Heart left ventricle (tissue), 16 donors: ENCODE data around the gene FKBP15. TPM values are rescaled to one million over a fixed set of nuclear protein-coding genes. Genes with fewer than 3 reads are reported as not detected.

Source experiments
- ATAC-seq, 4 donors: fragments of 200-7000 bp; cut with Tn5 transposase; one replicate each; pipeline ENCODE4 v1.9.1; 2020 to 2022; ENCODE audit warnings: moderate library complexity in 4 of 4, mild to moderate bottlenecking in 3 of 4, moderate number of reproducible peaks in 1 of 4
- DNase-seq, 5 donors: peaks; one replicate each; pipeline ENCODE4 v3.0.0-alpha.2; 2020
- H3K27ac ChIP-seq, 12 donors: fragments of 200-600 bp; sonication (generic) in 4 of 12; one replicate each; pipeline versions ENCODE4 v1.5.0 to v1.8.0; 2016 to 2022; ENCODE audit warnings: mild to moderate bottlenecking in 2 of 12
- H3K27me3 ChIP-seq, 9 donors: fragments of 200-600 bp; sonication (generic) in 2 of 9; one replicate each; pipeline versions ENCODE4 v1.5.1 to v1.8.0; 2016 to 2022; ENCODE audit warnings: mild to moderate bottlenecking in 3 of 9
- H3K36me3 ChIP-seq, 9 donors: fragments of 200-600 bp; sonication (generic) in 2 of 9; one replicate each; pipeline versions ENCODE4 v1.5.0 to v1.8.0; 2018 to 2022; ENCODE audit warnings: mild to moderate bottlenecking in 2 of 9
- H3K4me1 ChIP-seq, 12 donors: fragments of 200-600 bp; sonication (generic) in 4 of 12; one replicate each; pipeline versions ENCODE4 v1.5.0 to v1.8.0; 2016 to 2022; ENCODE audit warnings: mild to moderate bottlenecking in 3 of 12
- H3K4me3 ChIP-seq, 12 donors: fragments of 200-600 bp; sonication (generic) in 4 of 12; one replicate each; pipeline versions ENCODE4 v1.5.0 to v1.8.0; 2017 to 2022; ENCODE audit warnings: mild to moderate bottlenecking in 9 of 12, moderate library complexity in 4 of 12
- H3K9me3 ChIP-seq, 12 donors: fragments of 200-600 bp; sonication (generic) in 4 of 12; one replicate each; pipeline versions ENCODE4 v1.5.0 to v1.8.0; 2016 to 2022; ENCODE audit warnings: mild to moderate bottlenecking in 1 of 12
- CTCF ChIP-seq, 12 donors: fragments of 200-600 bp; sonication (generic) in 4 of 12; IDR thresholded peaks; one replicate each; pipeline versions ENCODE4 v1.5.0 to v1.8.0; 2018 to 2022; ENCODE audit warnings: antibody characterized with exemption in 12 of 12, mild to moderate bottlenecking in 5 of 12
- POLR2A ChIP-seq, 2 donors: fragments of 450-650 bp; IDR thresholded peaks; one replicate each; pipeline ENCODE4 v1.6.1; 2017; ENCODE audit warnings: antibody characterized with exemption in 2 of 2, mild to moderate bottlenecking in 2 of 2, moderate library complexity in 2 of 2
- WGBS, 4 donors: extraction: QIAGEN DNeasy Blood & Tissue Kit in 2 of 4; methylation state at CpG; one replicate each; pipeline versions ENCODE4 v1.1.5 to v1.1.7; 2013 to 2018; 5-methylcytosine and 5-hydroxymethylcytosine counted together
- intact Hi-C, 10 donors: fragments of 100-400 bp; cut with DNase I; formaldehyde crosslinking; loops; one replicate each; pipeline versions ENCODE4 v1.11.1 to v1.14.2; 2022
- polyA plus RNA-seq, 2 donors: library from polyadenylated mRNA; stranded (reverse); fragments of 200-250 nt; gene quantifications; one replicate each; pipeline ENCODE4 v1.2.3, GENCODE V29; 2013
- total RNA-seq, 9 donors: library from RNA; depleted of rRNA in 2 of 9; stranded (reverse); fragments of >200 nt in 2 of 9; fragmentation: NEBNext Ultra II Directional in 3 of 9; extraction: Animal tissue kit (Norgen Biotek cat#: 25700) in 3 of 9; gene quantifications; one replicate each; pipeline versions ENCODE4 v1.1.0 to v1.2.4, GENCODE V29; 2016 to 2023
- donor health status: ischemic (EF 13 %, LVEDD 7.1; RV severe dilation, severe dysfunction).
- donor health status: healthy with polysubstance abuse.
- donor health status: DM: no; HTN: yes; CAD: no.
- donor health status: DM: no; HTN: no; CAD: no.
- donor health status: ischemic (EF 25% LVEDD 6.9; RV normal size, moderate dysfunction).
- donor health status: ischemic (EF 25% LVEDD 5.7; RV mildly dilated, moderate dysfunction).
- donor health status: healthy.
- donor health status: DM: yes; HTN: yes; CAD: no.
- donor health status: ischemic (EF 35%, LVEDD 5.7; RV mildly dilated, moderate dysfunction).
- donor health status: nonischemic (EF 11% LVEDD 7.7; RV severe dilation, severe dysfunction).
- donor health status: DM: yes; HTN: yes; CAD: no.
- donor health status: PGD.
- donor health status: ischemic (EF 29% LVEDD 5.4; RV normal size, mild dysfunction).
- donor health status: nonischemic (EF 23%, LVEDD 6.1; RV moderate dilation, normal function).

The FKBP15 gene
- total and polyA plus RNA-seq, 11 donors, result 9.9 to 45.5 (median 18.3) TPM

GRCh38 chr9:113187929-113188595, 33.0 kb downstream of the FKBP15 start:
- H3K27me3 ChIP-seq, result no peaks in the 10 kb centered on the region
- peak overlapping the region in 10 of 12 donors; percentile 14 to 89 (median 44) for H3K27ac ChIP-seq
- DNase-seq (peak; percentile 26 to 70 (median 41)), ATAC-seq (peak; percentile 78 to 96 (median 95))
- 71 to 82% (median 77%) methylated on average over 8 to 9 of the region's 9 CpGs for WGBS, 4 donors
- no peaks in the 10 kb centered on the region for H3K9me3 ChIP-seq
- H3K4me1 ChIP-seq, result peaks cover 0 to 36% (median 0%) of the 10 kb centered on the region in 12 donors
- intact Hi-C loops, result loop anchor here in 1 of 10 donors (10.0 kb wide), 1 partner anchor 87 kb away; the partner anchor contains the start of genes CDC26 and PRPF4
- H3K4me3 ChIP-seq, result peak overlapping the region in 2 of 12 donors; percentile 6 to 37
- peaks cover 0 to 100% (median 86%) of the 10 kb centered on the region in 9 donors for H3K36me3 ChIP-seq
- TF ChIP-seq CTCF (IDR thresholded peaks at IDR 0.05) (no peak), POLR2A (IDR thresholded peaks at IDR 0.05) (peak in 1 of 2 donors; percentile 39)

- no peak for ATAC-seq
- 92 to 95% (median 94%) methylated on average over 7 of the region's 7 CpGs for WGBS, 4 donors
- no peak for DNase-seq
- H3K36me3 ChIP-seq, result peaks cover 0 to 100% (median 86%) of the 10 kb centered on the region in 9 donors
- peaks cover 0 to 36% (median 0%) of the 10 kb centered on the region in 12 donors for H3K4me1 ChIP-seq
- H3K9me3 ChIP-seq, result no peaks in the 10 kb centered on the region
- peak overlapping the region in 2 of 12 donors; percentile 76 to 89 for H3K27ac ChIP-seq
- intact Hi-C loops, result loop anchor here in 1 of 10 donors (10.0 kb wide), 1 partner anchor 89 kb away; the partner anchor contains the start of genes CDC26 and PRPF4
- no peaks in the 10 kb centered on the region for H3K27me3 ChIP-seq
- TF ChIP-seq POLR2A (IDR thresholded peaks at IDR 0.05) (no peak), CTCF (IDR thresholded peaks at IDR 0.05) (no peak)
- no peak overlapping the region for H3K4me3 ChIP-seq
Measured at GRCh38 chr9:113186137-113186755, 34.8 kb downstream of the FKBP15 start.

GRCh38 chr9:113185271-113185670, 35.8 kb downstream of the FKBP15 start:
- no peak overlapping the region for H3K4me3 ChIP-seq
- TF ChIP-seq CTCF (IDR thresholded peaks at IDR 0.05), result no peak
- no peak for TF ChIP-seq POLR2A (IDR thresholded peaks at IDR 0.05)
- intact Hi-C loops, result loop anchor here in 1 of 10 donors (10.0 kb wide), 1 partner anchor 90 kb away; the partner anchor contains the start of genes CDC26 and PRPF4
- H3K9me3 ChIP-seq, result no peaks in the 10 kb centered on the region
- no peak overlapping the region for H3K27ac ChIP-seq
- DNase-seq (no peak), ATAC-seq (no peak)
- peaks cover 0 to 99% (median 86%) of the 10 kb centered on the region in 9 donors for H3K36me3 ChIP-seq
- no peaks in the 10 kb centered on the region for H3K27me3 ChIP-seq
- peaks cover 0 to 36% (median 0%) of the 10 kb centered on the region in 12 donors for H3K4me1 ChIP-seq
- WGBS, 4 donors, result 82 to 92% (median 89%) methylated on average over 4 of the region's 4 CpGs

- Histone ChIP-seq H3K4me1 (peaks cover 0 to 35% (median 0%) of the 10 kb centered on the region in 12 donors), H3K27ac (peak overlapping the region in 1 of 12 donors; percentile 33), H3K27me3 (no peaks in the 10 kb centered on the region), H3K9me3 (no peaks in the 10 kb centered on the region), H3K4me3 (no peak overlapping the region), H3K36me3 (peaks cover 0 to 99% (median 87%) of the 10 kb centered on the region in 9 donors)
- DNase-seq (no peak), ATAC-seq (no peak)
- TF ChIP-seq CTCF (IDR thresholded peaks at IDR 0.05) (no peak), POLR2A (IDR thresholded peaks at IDR 0.05) (no peak)
- WGBS, 4 donors, result 90 to 98% (median 92%) methylated on average over 2 of the region's 2 CpGs
- intact Hi-C loops, result loop anchor here in 1 of 10 donors (10.0 kb wide), 1 partner anchor 90 kb away; the partner anchor contains the start of genes CDC26 and PRPF4
Measured at GRCh38 chr9:113184539-113184938, 36.5 kb downstream of the FKBP15 start.
